ENCODE data around the gene KANSL1.

DNA sequence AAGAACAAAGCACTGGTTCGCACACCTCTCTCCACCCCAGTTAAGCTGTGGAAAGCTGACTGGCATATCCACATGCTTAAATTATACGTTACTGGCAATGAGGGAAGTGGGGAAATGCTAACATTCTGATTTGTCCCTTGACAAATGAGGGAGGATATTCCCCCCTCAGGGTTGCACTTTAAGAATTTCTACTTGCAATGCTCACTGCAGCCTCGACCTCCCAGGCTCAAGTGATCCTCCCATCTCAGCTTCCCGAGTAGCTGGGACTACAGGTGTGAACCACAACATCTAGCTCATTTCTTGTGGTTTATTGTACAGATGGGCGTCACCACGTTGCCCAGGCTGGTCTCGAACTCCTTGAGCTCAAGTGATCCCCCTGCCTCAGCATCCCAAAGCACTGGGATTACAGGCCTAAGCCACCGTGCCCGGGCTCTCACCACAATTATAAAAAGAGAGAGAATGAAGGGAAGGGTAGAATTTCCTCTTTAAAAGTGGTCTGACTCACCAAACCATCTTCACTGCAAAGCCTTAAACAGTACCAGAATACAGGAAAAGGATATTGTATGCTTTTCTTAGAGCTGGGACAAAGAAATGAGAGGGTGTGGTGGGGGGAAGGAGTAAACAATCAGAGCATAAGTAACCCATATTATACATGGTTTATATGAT is 38.9 kb downstream of the KANSL1 start:
- no peak for TF ChIP-seq CTCF (IDR thresholded peaks at IDR 0.05)
- TF ChIP-seq EZH2 (IDR thresholded peaks at IDR 0.05): no peak
- no peak for TF ChIP-seq EZH2phosphoT487 (IDR thresholded peaks at IDR 0.05)
